ENCODE measurements around the gene ANGPTL2.
"Not testable (repeated sequence)": the region's sequence is repeated elsewhere in the genome, so short reads cannot be mapped to it uniquely, and the experiment has no call there.

ANGPTL2 gene

DNA sequence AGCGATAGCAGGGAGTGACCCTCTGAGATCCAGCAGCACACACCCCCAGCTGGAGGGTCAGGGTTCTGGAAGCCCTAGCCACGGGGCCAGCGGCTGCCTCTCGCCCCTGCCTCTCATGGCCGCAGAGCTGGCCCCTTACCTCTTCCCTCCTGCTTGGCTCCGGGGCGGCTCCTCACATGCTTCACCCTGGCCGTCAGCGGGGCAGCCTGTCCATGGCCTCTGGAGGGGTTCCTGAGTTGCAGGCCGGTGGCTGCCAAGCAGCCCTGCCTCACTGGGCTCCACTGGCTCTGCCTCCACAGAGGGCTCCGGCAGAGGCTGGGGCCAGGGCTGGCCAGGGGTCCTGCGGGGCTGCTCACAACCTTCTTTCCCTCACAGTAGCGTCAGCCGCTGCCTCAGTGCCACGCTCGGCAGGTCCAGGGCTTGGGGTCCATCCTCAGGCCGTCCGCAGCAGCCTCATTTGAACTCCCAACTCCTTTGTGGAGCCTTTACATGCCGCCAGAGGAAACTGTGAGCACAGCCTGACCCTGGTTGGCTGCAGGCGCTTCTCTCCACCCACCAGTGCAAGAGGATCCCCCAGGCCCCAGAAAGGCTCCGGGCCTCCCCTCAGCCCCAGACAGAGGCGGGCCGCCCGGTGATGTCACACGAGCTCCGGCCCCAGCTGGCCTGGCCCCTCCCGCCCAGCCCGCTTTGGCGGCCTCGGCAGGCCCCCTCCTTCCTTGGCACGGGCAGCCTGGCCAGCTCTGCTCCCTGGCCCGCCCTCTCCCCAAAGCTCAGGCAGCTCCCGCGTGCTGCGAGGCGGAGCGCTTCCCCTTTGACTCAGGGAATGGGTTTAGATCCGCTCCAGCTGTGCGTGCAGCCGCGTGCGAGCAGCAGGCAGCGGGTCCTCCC is at the start of gene ANGPTL2:
TSS of gene ANGPTL2 (minus strand) at position 460 of the 888 bp plus-strand sequence. CDS start 13,904 bp downstream, outside the sequence.
- peak; percentile 33 to 55 for DNase-seq

DNA sequence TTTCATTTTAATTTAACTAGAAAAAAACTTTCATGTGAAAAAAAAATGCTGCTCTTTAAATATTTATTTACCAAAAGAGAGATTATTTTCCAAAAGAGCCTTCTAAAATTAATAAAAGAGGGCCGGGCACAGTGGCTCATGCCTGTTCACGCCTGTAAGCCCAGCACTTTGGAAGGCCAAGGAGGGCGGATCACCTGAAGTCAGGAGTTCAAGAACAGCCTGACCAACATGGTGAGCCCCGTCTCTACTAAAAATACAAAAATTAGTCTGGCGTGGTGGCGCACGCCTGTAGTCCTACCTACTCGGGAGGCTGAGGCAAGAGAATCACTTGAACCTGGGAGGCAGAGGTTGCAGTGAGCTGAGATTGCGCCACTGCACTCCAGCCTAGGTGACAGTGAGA is 48.9 kb upstream of the ANGPTL2 start:
- not testable (repeated sequence) for DNase-seq

GRCh38 chr9:127170652-127171051 is 48.2 kb upstream of the ANGPTL2 start:
- no peak for DNase-seq

GRCh38 chr9:127170103-127170502 is 47.7 kb upstream of the ANGPTL2 start:
- no peak for DNase-seq

- no peak for DNase-seq
These were observed 47.1 kb upstream of the ANGPTL2 start for GRCh38 chr9:127169575-127169883.

DNA sequence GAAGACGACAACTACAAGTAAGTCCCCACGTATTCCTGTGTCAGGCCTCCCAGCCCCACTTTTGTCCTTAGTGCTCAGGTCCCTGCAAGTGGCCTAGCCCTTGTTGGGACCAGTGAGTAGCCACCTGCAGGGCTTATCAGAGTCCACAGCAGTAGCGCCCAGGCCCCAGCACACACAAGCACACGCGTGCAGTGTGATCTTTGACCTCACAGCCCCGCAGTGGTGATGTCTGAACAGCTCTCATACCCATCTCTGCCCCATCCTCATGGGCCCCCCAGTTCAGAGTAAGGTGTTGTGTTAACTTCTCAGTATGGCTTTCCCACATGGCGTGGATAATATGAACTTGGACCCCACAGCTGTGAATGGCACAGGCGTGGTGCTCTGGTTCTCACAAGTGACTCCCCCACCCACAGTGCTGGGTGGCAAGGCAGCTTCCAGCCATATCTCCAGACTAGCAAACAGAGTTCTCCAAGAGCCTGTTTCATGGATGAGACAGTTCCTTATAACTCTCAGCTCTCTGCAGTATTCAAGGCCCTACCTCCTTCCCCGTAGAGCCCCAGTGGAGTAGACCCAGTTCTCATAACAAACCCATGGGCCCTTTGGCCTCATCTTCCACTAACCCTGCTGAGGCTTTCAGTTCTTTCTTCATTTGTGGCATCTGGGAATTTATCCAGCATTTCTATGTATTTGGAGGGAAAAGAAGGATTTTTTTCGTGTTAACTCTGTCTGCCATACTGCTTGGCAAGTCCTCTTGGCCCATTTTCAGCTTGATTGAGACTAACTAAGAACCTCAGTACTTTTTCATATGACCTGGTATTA is 46.5 kb upstream of the ANGPTL2 start:
- no peak for DNase-seq

DNA sequence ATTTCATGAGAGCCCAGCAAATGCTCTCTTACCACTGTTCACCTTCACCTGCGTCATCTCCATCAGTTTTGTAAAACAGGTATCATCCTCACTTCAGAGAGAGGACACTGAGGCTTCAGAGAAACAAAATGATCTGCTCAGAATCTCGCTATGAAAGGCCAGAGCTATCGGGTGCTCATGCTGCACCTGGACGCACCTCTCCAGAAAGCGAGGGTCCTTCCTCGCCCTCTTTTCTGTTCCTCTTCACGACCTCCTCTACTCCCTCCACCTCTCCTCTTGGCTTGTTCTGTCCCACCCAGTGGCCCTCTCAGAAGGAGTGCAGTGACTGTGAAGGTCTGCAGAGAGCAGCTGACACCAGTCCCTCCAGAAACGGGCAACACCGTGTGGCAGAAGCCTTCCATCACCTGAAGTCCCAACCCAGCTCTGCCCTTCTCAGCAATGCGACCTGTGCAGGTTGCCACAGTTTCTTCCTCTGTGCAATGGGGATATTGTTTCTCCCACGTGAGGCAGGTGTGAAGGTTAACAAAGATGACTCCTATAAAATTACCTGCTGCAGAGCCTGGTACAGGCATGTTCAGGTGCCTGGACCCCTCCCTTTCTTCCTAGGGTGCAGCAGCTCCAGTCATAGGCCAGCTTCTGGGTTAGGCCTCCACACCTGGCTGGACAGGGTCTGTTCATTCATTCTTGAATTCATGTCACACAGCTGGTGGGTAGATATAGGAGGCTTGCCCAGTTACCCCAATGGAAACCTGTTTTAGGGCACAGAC is 45.3 kb upstream of the ANGPTL2 start:
- DNase-seq = no peak

DNA sequence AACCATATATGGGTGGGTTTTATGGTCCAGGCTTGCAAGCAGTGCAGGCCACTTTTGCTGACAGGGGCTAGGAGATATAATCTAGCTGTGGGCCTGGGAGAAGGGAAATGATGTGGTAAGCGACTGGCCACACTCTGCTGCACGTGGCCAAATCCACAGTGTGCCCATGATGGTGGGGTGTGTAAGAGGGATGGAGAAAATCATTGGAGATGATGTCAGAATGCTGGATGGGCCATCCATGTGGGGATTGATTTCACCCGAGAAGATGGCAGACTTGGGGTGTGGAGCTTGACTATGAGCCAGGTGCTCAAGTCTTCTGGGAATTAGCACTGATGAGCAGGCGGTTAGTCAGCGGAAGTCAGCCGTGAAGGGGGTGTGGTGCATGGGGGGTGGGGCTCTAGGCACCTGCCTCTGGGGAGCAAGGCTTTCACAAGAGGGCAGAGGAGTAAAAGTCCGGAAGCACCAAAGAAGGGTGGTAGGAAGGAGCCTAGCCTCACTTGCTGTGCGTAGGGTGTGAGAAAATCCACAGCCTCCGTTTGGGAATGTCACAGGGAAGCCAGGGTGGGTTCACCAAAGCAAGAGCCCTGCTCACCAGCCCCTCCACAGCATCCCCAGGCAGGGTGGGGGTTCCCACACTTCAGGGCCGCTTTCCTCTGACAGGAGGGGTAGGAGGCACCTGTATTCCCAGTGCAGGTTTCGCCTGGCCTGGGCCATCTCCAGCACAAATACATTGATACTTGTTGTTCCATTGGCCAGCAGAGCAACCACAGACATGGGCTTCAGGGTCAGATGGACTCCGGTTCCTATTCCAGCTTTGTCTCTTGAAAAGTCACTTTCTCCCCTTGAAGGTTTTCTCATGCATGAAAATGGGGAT is 44.5 kb upstream of the ANGPTL2 start:
- DNase-seq = no peak

DNA sequence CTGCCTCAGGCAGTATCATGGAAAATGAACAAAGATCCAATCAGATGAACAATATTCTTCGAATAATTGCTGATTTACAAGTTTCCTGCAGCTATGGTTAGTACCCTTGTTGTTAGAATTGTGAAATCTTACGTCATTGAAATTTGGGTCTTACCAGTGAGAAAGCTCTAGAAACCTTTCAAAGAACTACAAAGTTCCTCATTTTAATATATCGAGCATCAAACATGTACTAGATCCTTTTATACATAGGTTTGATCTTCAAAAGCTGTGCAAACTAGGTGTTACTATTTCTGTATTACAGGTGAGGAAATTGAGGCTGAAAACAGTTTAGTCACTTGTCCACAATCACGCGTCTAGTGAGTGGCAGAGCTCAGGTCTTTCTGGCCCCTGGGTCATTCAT is 43.7 kb upstream of the ANGPTL2 start:
- DNase-seq = no peak

DNA sequence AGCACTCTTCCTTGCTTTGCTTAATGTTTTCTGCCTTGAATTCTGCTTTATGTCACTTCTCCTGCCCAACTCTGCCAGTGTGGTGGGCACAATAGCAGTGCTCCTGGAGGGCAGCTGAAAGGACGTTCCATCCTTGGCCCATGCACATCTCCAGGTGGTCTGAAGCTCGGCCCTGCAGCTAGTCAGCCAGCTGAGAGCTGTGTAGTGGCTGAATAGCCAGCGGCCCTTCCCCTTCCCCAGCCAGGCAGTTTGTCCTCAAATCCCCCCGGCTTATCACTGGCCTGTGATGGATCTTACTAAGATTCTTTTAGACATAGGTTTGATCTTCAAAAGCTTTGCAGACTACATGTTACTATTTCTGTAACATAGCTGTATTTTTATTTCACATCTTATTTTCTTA is 42.7 kb upstream of the ANGPTL2 start:
- DNase-seq = no peak

GRCh38 chr9:127163409-127163808 is 41.0 kb upstream of the ANGPTL2 start:
- DNase-seq = no peak

DNA sequence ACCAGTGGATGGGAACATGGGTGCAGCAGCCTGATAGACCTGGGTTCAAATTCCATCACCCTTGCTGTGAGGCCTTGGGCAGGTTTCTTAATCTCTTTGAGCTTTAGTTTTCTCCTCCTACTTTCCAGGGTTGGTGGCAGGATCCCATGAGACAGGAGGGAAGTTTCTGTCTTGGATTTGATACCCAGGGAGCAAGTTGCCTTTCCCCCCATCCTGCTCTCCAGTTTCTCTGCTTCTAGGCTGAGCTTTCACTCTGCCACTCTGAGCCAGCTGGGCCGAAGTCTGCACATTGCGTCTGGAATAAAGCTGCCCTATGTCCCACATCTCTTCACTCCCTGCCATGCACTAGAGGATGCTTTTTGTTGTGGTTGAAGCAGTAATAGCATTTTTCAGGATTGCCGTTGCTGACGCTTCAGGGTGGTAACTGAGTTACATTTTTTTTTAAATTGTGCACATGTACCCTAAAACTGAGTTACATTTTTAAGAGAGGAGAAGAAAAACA is 40.5 kb upstream of the ANGPTL2 start:
- no peak for DNase-seq

- DNase-seq = no peak
These were observed 39.8 kb upstream of the ANGPTL2 start for GRCh38 chr9:127162046-127162863.

GRCh38 chr9:127161081-127161624 is 38.7 kb upstream of the ANGPTL2 start:
- DNase-seq = no peak

GRCh38 chr9:127159949-127160610 is 37.6 kb upstream of the ANGPTL2 start:
- DNase-seq = no peak

DNA sequence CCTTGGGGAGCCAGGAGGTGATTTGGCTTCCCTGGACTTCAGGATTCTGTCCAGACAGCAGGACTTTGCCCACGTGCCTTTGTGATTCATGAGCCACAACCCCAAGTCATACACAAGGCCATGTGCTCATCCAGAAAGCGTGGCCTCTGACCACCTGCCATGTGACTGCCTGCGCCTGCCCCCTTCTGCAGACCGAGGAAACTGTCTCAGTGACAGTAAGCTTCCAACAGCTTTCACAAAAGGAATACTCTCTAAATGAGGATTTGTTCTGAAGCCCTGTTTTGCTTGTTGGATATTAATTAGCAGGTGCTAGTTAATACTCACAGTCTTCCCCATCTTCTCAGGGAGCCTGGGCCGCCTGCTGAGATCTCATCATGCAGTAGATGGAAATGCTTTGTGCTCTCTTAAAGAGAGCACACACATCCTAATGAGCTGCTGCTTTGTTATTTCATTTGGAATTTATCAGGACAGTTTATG is 36.9 kb upstream of the ANGPTL2 start:
- no peak for DNase-seq

DNA sequence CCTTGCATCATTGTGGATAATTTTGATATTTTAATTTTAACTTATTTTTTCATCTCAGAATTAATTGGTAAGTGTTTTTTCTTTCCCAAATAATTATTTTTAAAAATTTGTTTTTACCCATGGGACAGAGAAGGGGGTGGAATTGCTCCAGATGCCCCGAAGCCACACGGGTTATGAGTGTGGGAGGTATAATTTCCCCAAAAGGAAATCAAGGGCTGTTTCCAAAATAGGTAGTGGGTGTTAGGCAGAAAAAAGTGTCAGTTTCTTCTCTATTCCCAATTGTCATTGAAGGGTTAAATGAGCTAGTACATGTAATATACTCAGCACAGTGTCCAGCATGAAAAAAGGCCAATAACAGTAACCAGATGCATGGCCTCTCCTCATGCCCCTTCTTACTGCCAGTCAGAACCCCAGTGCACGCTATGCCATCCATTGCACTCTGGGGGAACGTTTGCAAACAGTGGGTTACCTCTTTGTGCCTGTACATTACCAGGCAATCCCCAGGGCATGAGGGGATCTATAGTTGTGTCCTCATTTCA is 36.4 kb upstream of the ANGPTL2 start:
- DNase-seq = no peak

- no peak for DNase-seq
These were observed 33.0 kb upstream of the ANGPTL2 start for GRCh38 chr9:127155314-127155960.
